NCI-H2171 (cell line): ENCODE data around the gene CERS6.
A peak's percentile ranks its signal among the peaks of the same experiment; 100 is the strongest.

Experiments
- DNase-seq: peaks from one replicate; lab custom pipeline; 2025; lab: John Stamatoyannopoulos, UW

The CERS6 gene

GRCh38 chr2:168443818-168444217 is 12.3 kb upstream of the CERS6 start:
- no peak for DNase-seq

GRCh38 chr2:168445960-168446359 is 10.1 kb upstream of the CERS6 start:
- no peak for DNase-seq

GRCh38 chr2:168448980-168449379 is 7.1 kb upstream of the CERS6 start:
- no peak for DNase-seq

GRCh38 chr2:168449419-168449818 is 6.7 kb upstream of the CERS6 start:
- DNase-seq, result no peak

GRCh38 chr2:168450171-168450570 is 5.9 kb upstream of the CERS6 start:
- DNase-seq, result no peak

GRCh38 chr2:168450732-168451131 is 5.3 kb upstream of the CERS6 start:
- no peak for DNase-seq

GRCh38 chr2:168452781-168453180 is 3.3 kb upstream of the CERS6 start:
- DNase-seq, result no peak

- no peak for DNase-seq
Observed at GRCh38 chr2:168453404-168453803, 2.7 kb upstream of the CERS6 start.

- no peak for DNase-seq
Observed at GRCh38 chr2:168454737-168455644, 1.1 kb upstream of the CERS6 start.

GRCh38 chr2:168456521-168457189 is 583 bp downstream of the CERS6 start:
- DNase-seq, result peak; percentile 65

- DNase-seq, result no peak
Observed at GRCh38 chr2:168457190-168457895, 1.3 kb downstream of the CERS6 start.

- DNase-seq, result no peak
Observed at GRCh38 chr2:168458139-168458538, 2.1 kb downstream of the CERS6 start.

- DNase-seq, result no peak
Observed at GRCh38 chr2:168459256-168459655, 3.2 kb downstream of the CERS6 start.

GRCh38 chr2:168460571-168460970 is 4.5 kb downstream of the CERS6 start:
- no peak for DNase-seq

GRCh38 chr2:168461178-168461941 is 5.3 kb downstream of the CERS6 start:
- no peak for DNase-seq

GRCh38 chr2:168461942-168462331 is 5.9 kb downstream of the CERS6 start:
- no peak for DNase-seq

GRCh38 chr2:168462543-168463045 is 6.5 kb downstream of the CERS6 start:
- no peak for DNase-seq

- DNase-seq, result no peak
Observed at GRCh38 chr2:168465594-168465993, 9.5 kb downstream of the CERS6 start.

GRCh38 chr2:168466190-168466737 is 10.2 kb downstream of the CERS6 start:
- no peak for DNase-seq

GRCh38 chr2:168466834-168467565 is 10.9 kb downstream of the CERS6 start:
- DNase-seq, result no peak

- no peak for DNase-seq
Observed at GRCh38 chr2:168467729-168468128, 11.7 kb downstream of the CERS6 start.
